NCI-H2107 treated with DMSO at 0.1 percent for 48 hours (cell line): ENCODE data around the gene ITGA11.

ENCODE experiments used
- DNase-seq: peaks from one replicate; lab custom pipeline; 2025; ENCODE audit not compliant: unreplicated experiment; lab: John Stamatoyannopoulos, UW

The ITGA11 gene

DNA sequence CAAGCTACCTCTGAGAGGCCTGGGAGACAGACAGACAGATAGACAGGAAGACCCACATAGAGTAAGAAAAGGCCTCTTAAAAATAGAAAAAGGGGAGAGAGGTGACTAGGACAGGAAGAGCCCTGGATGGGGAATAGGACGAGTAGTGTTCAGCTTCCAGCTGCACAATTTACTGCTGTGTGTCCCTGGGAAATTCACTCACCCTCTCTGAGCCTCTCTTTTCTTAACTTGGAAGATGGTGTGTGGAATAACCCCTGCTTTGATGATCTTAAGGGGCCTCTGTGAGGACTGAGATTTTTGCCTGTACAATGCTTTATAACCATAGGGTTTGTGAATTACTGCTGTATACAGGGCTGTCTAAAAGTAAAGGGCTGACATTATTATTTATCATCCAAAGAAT is 116.9 kb downstream of the ITGA11 start:
- DNase-seq: no peak

DNA sequence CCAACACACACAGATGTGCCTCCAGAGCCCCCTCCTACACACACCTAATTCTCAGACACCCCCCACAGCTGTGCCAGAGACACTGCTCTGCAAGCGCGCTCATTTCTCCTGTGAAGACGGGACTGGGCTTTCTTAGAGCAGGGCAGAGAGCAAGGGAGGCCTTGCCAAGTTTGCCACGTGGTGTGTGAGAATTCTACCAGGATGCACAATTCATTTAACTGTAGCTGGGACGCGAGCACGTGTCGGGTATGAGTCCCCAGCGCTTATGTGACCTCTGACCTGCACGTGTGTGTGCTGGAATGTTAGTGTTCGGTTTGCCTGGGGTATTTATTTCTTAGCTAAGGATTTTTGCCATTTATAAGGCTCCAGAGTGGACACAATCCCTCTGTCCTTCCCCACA is 117.4 kb downstream of the ITGA11 start:
- DNase-seq: no peak

DNA sequence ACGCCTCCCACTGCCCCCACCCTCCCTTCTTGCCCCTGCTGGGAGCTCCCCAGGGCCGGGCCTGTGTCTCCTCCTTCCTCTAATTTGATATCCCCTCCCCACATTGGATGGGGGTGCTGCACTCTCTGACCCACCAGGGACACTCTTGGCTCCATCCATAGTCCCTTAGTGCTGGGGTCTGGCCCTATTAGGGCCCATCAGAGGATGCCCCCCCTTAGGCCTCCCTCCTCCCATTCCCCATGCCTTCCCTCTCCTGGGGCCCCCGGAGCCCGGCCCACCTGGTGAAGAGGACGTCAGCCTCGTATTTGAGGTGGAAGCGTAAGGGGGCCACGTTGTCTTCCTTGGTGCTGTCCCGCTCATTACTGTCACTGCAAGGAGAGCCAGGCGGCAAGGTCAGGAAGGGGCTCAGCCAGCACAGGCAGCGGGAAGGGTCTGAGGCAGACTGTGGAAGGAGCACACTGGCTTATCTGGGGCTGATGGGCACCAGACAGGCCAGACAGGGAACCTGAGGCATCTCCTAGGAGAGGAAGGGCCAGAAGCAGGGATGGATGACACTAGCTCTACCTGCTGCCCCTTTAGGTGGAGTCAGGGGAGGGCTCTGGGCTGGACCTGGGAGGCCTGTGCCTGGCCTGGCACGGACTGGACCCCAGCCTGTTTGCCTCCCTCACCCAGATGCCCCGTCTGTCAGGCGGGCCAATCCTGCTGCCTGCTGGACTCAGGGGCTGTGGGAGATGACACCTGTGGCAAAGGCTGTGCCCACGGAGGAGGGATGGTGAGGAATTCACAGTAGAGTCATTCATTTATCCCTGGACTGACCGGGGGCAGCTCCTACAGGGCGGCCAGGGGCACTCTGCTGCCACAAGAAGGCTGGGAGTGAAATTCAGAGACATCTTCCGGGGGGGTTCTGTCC is 118.2 kb downstream of the ITGA11 start:
- no peak for DNase-seq

DNA sequence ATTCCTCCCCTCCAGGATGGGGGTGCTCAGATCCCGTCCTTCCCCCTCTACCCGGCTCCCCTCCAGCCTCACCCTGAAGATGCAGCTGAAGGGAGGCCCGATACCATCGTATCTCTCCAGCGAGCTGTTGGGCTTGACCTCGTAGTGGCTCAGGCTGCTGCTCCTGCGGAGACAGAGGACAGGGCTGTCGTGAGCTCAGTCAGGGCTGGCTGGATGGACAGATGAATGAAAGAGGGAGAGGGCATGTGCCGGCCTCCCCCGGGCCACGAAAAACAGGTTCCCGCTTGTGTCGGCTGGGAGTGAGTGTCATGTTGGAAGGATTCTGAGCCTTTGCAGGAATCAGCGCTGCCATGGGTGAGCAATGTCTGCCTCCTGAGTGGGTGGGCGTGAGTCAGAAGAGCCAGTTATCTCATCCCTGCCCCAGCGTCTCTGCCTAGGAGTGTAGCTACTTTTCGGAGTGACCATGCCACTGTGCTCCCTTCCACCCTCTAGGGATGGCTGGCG is 119.2 kb downstream of the ITGA11 start:
- DNase-seq: no peak

DNA sequence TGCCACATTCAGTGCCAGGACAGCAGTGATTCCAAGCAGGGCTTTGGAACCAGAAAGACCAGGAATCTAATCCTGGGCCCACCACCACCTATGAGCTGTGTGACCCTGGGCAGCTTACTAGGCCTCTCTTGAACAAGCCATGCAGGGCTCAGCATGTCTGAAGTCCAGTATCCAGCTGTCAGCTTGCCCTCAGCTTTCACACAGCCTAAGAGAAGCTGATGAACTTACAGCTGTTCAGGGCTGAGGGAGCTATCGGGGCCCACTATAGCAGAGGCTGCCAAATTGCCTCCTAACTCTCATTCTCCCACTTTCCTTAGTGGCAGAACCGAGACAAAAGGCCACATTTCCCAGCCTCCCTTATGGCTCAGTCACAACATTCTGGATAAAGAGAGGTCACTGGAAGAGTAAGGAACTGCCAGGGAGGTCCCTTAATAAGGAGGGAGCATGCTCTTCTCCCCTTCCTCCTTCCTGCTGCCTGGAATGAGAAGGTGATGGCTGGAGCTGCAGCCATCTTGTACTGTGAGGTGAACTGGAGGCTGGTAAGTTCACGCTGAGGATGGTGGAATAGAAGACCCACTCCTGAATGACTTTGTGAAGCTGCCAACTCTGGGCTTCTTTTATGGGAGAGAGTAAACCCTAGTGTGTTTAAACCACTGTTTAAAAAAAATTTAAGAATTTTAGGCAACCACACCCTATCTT is 120.0 kb downstream of the ITGA11 start:
- no peak for DNase-seq

DNA sequence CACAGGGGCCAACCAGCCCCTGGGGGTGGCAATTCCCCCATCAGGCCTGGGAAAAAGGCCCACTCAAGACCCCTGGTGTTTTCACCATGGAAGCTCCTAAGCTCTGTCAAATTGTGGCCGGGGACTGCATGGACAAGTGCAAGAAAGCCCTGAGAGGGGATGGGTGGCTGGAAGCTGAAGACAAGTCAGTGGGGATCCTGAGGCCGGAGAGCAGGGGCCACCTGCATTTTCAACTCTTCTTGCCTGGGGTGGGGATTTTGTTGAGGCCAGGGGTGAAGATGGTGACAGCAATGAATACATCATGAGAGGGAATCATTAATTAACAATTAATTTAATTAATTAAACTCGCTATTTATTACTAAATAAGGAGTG is 120.5 kb downstream of the ITGA11 start:
- no peak for DNase-seq

DNA sequence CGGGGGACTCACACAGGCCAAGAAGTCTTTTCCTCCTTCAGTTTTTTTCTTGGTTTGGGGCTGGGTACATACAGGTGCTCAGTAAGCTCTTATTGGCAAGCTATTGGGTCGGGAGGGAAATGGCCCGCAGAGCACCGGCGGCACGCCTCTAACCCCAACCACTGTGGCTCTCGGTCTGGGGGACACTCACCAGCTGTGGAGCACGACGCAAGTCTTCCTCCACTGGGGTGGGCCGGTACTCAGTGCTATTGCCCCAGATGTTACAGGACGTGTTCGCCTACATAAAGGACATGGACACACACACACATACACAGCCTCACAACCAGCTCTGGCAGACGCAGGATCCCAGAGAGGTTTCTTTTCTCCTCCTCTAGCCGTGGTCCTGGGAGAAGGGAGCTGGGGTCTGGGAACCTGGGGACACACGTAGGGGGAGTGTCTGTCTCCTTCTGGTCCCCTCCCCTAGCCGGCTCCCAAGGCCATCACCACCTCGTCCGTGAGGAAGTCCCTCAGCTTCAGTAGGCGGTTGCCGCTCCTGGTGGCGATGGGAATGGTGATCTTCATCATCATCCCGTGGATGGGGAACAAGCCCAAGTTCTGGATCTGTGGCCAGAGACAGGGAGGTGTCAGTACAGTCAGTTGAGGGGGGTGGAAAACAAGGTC is 121.0 kb downstream of the ITGA11 start:
- no peak for DNase-seq

DNA sequence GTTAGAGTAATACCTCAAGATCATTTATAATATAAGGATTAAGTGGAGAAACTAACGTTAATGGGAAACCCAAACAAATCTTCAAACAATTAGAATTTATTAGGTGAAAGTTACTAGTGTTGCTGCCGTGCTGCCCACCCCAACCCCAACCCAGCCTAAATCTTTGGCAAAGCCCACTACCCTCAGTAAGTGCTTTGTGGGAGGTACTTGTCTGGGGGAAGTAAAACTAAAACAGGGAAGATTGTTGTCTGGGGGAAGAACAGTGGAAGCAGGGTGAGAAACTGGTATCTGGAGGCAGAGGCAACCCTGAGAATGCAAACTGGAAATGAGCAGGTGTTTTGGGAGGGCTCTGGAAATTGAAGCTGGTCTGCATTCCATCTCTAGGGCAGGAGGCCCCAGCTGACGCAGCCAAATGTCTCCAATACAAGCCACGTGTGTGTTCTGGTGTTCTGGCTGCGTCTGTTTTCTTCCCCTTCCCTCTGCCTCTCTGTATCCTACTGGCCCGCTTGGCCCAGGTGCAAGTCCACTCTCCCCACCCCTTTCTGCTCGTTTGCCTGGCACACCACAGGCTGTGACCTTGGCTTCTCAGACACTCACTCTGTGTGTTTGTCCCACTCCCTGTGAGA is 121.7 kb downstream of the ITGA11 start:
- no peak for DNase-seq

DNA sequence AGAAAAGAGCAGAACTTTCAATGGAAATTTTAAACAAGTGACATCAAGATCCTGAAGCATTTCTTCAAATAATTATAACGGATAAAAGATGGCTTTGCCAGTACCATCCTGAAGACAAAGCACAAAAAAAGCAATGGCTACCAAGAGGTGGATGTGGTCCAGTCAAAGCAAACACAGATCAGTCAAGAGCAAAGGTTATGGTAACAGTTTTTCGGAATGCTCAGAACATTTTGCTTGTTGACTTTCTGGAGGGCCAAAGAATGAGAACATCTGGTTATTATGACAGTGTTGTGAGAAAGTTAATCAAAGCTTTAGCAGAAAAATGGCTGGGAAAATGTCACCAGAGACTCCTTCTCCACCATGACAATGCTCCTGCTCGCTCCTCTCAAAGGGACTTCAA is 122.9 kb downstream of the ITGA11 start:
- no peak for DNase-seq

DNA sequence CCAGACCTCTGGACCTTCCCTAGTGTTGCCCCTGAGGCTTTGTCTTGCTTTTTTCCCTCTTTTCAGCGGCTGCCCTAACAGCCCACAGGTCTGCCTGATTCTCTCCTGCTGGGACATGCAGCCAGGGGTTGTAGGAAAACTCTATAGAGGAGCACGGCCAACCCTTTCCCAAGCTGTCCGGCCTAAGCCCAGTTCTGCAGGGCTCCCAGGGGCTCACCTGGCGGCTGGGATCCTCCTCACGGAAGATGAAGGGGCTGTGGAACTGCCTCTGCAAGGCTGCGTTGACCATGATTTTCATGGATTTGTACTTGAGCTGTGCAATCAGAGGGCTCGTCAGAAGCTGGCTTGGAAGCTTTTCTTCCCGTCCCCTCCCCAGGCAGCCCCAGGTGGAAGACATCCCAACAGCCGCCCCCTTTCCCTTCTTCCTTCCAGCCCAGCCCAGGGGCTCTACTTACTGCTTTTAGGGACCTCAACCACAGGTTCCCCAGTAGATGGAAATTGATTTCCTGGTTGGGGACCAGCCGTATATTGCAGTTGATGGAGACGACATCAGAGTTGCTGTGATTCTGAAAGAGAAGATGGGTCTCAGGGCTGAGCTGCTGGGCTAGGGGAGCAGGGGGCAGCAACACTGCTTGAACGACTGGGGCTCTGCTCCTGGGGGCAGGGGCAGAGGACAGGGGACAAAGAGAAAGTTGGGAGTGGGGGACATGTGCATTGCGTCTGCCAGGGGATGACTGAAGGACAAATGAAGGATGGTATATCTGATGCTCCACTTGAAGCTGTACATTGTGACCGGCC is 124.6 kb downstream of the ITGA11 start:
- no peak for DNase-seq

DNA sequence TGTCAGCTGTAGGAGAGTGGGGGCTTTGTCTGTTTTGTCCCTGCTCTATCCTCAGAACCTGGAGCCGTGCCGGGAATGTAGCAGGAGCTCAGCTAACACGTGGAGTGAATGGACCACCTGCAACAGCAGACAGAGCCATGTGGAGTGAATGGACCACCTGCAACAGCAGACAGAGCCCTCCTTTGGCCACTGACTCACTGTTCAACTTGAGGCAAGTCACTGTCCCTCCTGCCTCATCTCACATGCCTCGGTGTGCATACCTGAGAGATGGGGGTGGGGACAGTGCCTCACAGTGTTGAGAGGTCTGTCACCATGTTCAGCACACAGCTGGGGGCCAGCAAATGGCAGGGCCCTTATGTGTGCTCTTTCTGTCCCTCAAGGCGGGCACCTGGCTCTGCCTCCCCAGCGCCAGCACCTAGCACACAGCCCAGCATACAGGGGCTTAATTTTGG is 126.5 kb downstream of the ITGA11 start:
- no peak for DNase-seq

DNA sequence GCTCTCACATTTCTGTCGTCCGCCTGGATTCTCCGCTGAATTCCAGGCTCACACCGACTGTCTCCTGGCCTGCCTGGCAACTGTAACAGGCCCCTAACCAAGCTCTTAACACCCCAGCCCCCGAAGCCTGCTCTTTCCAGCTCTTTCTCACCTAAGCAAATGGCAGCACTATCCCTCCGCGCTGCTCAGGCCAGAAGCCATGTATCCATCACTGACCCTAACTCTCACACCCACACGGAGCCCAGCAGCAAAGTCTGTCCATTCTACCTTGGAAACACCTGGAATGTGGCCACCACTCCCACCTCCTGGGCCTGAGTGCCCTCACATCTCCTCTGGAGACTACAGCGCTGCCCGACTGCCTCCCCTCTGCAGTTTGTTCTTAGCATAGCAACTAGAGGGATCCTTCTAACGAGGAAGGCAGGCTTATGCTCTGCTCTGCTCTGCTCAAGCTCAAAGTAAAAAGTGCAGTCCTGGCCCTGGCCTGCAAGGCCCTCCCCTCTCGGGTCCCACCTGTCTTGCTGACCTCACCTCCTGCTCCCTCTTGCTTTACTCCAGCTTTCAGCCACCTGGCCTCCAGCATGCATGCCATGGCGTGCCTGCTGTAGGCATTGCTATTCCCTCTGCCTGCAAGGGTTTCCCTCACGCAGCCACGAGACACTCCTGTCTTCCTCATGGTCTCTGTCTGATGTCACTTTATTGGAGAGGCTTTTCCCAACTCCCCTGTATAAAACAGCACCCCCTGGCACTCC is 127.2 kb downstream of the ITGA11 start:
- no peak for DNase-seq

DNA sequence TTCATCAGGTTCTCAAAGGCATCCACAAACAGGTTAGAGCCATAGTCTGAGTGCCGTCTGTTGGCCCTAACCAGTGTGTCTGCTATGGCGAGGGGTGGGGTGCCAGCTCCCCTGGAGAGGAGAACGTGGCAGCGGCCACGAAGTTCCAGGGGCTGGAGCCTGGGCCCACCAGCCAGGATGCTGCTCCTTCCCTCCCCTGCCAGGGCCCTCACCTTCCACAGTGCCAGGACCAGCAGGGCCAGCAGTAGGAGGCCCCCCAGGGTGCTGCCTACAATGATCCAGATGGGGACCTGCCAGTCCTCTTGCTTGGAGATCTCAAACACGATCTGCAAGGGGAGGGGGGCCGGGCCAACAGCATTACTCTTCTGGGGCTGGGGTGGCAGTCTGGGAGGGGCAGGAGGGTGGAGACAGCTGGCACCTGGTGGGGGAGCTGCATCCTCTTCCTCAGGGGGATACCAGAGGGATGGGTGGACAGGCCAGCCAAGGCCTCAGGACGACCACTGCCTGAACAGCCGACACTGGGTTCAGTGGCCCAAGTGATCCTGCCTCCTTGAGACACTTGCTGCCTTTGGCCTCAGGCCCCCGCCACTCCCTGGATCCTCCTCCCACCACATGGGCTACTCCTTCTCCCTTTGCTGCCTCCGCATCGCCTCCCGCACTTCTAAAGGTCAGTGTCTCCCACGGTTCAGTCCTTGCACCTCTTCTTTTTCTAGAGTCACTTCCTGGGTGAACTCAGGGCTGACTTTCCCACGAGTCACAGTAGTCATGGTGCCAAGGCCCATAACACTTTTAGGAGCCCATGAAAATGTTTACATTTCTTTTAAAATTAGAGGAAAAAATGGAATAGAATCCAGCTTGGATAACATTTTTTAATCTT is 128.2 kb downstream of the ITGA11 start:
- DNase-seq: no peak

DNA sequence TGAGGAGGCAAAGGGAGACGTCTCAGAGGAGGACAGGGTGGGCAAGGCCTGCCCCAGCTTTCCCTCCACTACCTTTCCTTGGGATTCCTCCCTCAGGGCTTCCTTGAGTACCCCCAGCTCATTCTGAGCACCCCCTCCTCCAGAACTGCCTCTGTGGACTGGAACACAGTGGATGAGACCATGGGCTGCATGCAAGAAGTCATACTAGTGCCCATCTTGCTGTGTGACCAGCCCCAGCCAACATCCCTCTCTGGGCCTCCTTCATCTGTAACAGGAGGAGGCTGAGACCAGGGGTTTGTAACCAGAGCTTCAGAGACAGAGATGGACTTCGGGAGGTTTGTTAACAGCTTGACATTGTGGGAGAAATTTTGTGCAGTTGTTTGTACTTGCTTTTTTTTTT is 128.8 kb downstream of the ITGA11 start:
- DNase-seq: no peak

DNA sequence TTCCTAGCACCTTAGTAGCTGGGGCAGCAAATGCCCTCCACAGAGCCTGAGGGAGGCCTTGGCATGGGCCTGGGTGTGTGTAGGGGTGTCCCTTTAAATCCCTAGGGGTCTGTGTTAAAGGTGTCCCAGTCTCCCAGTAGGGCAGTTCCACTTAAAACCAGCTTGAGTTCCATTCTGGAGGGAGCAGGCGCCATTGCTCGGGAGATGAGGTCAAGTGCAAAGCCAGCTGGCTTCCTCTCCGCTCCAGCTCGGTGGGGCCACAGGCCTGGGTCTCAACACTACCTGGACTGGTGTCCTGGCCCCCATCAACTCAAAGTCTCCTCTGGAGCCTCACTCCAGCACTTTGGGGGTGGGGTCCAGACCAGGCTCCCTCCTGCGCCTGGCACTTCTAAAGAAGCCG is 129.2 kb downstream of the ITGA11 start:
- DNase-seq: no peak

DNA sequence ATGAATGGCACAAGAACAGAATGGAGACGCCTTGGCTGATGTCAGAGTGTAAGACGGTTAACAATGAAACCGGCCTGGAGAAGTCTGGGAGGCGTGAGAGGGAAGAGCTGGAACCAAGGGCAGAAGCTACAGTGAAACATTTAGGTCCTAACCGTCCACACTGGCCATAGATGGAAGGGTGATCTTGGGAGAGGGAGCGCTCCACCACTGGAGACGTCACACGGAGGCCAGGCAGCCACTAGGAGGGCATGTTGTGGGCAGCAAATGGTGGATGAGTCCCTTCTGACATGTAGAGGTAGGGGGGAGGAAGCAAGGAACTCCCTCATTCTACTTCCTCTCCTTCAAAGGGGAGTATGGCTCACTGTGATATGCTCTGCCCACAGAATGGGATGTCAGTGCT is 130.7 kb downstream of the ITGA11 start:
- no peak for DNase-seq

DNA sequence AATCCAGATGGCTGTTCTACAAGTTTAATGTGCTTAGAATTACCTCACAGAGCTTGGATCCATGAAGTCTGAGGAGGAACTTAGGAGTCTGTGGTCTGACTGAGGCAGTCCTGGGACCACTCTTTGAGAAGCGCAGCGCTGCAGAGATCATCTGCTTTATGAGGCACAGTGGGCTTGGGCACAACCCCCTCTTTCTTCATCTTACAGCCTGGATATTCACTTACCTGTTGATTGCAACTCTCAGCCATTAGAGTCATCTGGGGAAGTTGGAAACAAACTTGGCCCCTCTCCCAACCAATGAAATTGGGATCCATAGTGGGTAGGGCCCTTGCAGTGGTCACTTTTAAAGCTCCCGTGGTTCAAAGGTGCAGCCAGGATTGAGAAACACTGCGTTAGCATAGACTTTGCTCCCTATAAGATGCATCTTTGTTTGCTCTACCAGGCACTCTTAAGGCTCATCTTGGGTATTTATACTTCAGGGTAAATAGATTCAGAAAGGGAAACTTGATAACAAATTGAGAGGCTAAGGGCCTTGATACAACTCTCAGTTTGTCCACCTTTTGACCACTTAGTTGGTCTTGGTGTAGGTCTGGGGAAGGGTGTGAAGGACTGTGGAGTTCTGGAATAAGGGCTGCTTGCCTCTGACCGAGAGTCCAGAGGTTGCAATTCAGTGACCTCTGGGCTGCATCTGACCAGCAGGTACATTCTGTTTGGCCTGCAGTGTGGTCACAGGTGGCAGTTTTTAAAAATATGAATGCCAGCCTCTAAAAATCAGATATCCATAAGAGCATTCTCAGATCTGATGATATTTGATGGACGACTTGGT is 131.6 kb downstream of the ITGA11 start:
- DNase-seq: no peak

DNA sequence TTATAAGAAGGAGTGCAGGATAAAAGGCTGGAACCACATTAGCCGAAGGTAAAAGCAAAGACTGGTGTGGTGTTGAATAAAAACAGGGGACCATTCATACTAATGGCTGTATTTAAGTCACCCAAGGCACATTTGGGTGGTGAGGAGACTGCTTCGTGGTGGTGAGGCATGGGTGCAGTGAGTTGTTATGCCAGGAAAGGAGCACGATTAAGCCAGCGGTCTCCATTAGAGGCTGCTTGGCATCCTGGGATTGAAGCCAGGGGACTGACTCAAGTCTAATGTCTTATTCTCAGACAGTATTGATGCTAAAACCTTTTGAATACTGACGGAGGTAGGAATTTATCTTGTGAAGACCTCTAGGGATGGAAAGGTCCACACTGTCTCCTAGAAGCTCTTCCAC is 132.5 kb downstream of the ITGA11 start:
- no peak for DNase-seq
